ENCODE results near the gene EIF4EBP2.

DNA sequence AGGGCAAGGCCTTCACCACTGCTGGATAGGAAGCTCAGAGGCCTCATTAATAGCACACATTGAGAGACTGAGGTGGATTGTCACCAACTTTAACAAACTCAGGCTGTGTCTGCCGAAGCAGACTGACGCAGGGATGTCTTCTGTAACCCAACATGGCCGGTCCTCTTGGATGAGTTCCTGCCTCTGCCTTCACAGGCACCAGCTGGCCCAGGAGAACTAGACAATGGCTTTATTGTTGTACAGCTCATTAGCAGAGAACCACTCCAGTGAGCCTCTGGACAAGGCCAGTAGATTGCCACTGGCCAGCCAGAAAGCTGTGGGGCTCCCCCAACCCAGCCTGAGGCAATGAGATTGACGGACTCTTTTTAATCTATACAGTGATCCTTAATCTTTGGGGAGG, 28.2 kb downstream of the EIF4EBP2 start:
- no peak for TF ChIP-seq POLR2A (IDR thresholded peaks at IDR 0.05)
- TF ChIP-seq, protein P1, sequence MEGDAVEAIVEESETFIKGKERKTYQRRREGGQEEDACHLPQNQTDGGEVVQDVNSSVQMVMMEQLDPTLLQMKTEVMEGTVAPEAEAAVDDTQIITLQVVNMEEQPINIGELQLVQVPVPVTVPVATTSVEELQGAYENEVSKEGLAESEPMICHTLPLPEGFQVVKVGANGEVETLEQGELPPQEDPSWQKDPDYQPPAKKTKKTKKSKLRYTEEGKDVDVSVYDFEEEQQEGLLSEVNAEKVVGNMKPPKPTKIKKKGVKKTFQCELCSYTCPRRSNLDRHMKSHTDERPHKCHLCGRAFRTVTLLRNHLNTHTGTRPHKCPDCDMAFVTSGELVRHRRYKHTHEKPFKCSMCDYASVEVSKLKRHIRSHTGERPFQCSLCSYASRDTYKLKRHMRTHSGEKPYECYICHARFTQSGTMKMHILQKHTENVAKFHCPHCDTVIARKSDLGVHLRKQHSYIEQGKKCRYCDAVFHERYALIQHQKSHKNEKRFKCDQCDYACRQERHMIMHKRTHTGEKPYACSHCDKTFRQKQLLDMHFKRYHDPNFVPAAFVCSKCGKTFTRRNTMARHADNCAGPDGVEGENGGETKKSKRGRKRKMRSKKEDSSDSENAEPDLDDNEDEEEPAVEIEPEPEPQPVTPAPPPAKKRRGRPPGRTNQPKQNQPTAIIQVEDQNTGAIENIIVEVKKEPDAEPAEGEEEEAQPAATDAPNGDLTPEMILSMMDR (IDR thresholded peaks at IDR 0.05) = no peak
